DND-41 (cell line): ENCODE data around the gene TYRP1.
A peak's percentile ranks its signal among the peaks of the same experiment; 100 is the strongest.

Experiments
- ATAC-seq: fragments of 200-7000 bp; cut with Tn5 transposase; 3 replicates; pipeline ENCODE4 v1.9.1; 2021; ENCODE audit warnings: low read depth; ENCODE audit not compliant: insufficient read depth
- DNase-seq: peaks from one replicate; pipeline ENCODE4 v3.0.0-alpha.2; 2020
- H2AFZ ChIP-seq: 2 replicates; pipeline ENCODE4 v1.6.0; 2012; ENCODE audit warnings: low read depth, low read length
- H3K27ac ChIP-seq: 2 replicates; pipeline ENCODE4 v1.5.1; 2012; ENCODE audit warnings: low read length, inconsistent platforms
- H3K27me3 ChIP-seq: fragments of 200-600 bp; sonication (generic); 2 replicates; pipeline ENCODE4 v1.6.0; 2012; ENCODE audit warnings: low read length, mild to moderate bottlenecking, inconsistent platforms; ENCODE audit not compliant: insufficient read depth, poor library complexity
- H3K36me3 ChIP-seq: 2 replicates; pipeline ENCODE4 v1.5.1; 2012; ENCODE audit warnings: low read length, inconsistent platforms; ENCODE audit not compliant: insufficient read depth
- H3K4me1 ChIP-seq: 2 replicates; pipeline ENCODE4 v1.5.1; 2012; ENCODE audit warnings: mild to moderate bottlenecking, low read length; ENCODE audit not compliant: insufficient read depth
- H3K4me2 ChIP-seq: 2 replicates; pipeline ENCODE4 v1.6.0; 2012; ENCODE audit warnings: mild to moderate bottlenecking, moderate library complexity, low read length, inconsistent platforms; ENCODE audit not compliant: insufficient read depth
- H3K4me3 ChIP-seq, 2 experiments: fragments of 200-600 bp in 1 of 2; shearing (Covaris generic) in 1 of 2; 2 replicates each; pipeline ENCODE4 v1.5.1; 2012 to 2016; ENCODE audit warnings: inconsistent platforms in 2 of 2, low read length in 2 of 2, mild to moderate bottlenecking in 2 of 2, low read depth in 1 of 2, moderate library complexity in 1 of 2
- H3K79me2 ChIP-seq: 2 replicates; pipeline ENCODE4 v1.6.0; 2012; ENCODE audit warnings: low read length, inconsistent platforms; ENCODE audit not compliant: insufficient read depth
- H3K9ac ChIP-seq: 2 replicates; pipeline ENCODE4 v1.6.0; 2012; ENCODE audit warnings: low read depth, mild to moderate bottlenecking, inconsistent platforms, low read length, moderate library complexity
- H3K9me3 ChIP-seq: 2 replicates; pipeline ENCODE4 v1.5.1; 2012; ENCODE audit warnings: low read length, moderate library complexity, mild to moderate bottlenecking, inconsistent platforms; ENCODE audit not compliant: insufficient read depth, severe bottlenecking
- H4K20me1 ChIP-seq: 2 replicates; pipeline ENCODE4 v1.6.0; 2012; ENCODE audit warnings: low read length; ENCODE audit not compliant: insufficient read depth
- EZH2 ChIP-seq: IDR thresholded peaks from 3 replicates; pipeline ENCODE4 v1.6.1; 2012; ENCODE audit warnings: borderline replicate concordance, low read depth, mild to moderate bottlenecking, moderate library complexity, low read length, inconsistent platforms; ENCODE audit not compliant: severe bottlenecking
- TF ChIP-seq, protein P1 (sequence below): IDR thresholded peaks from 2 replicates; pipeline ENCODE4 v1.5.1; 2012; ENCODE audit warnings: borderline replicate concordance, low read length, moderate library complexity, mild to moderate bottlenecking; ENCODE audit not compliant: poor library complexity, severe bottlenecking; ENCODE audit errors: extremely low read depth

Gene TYRP1

DNA sequence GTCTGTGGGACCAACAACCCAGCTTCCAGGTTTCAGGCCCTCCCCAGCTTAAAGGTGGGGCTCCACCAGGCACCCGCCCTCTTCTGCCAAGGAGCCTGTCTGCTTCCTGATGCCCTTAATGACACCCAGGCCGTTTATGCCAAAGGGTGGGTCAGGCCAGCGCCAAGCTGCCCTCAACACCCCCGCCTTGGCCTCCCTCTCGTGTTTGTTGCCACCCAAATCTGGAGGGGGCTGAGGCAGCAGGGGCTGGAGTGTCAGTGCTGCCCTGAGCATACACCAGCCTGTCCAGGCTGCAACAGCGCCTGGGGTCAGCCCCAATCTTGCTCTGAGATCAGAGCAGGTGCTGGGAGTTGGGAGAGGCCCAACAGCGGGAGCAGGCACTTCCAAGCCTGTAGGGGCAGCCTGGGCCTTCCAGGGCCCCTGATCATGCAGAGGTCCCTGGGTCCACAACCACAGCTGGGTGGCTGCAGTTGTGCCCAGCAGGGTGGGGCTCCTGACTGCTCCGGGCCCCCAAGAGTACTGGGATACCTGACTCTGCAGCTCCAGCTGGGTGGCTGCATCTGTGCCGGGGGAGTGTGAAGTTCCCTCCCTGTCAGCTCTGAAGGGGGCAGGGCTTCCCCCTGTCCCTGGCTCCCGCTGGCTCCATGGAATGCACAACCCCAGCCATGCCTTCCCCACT is 34.5 kb upstream of the TYRP1 start:
- TF ChIP-seq, protein P1, sequence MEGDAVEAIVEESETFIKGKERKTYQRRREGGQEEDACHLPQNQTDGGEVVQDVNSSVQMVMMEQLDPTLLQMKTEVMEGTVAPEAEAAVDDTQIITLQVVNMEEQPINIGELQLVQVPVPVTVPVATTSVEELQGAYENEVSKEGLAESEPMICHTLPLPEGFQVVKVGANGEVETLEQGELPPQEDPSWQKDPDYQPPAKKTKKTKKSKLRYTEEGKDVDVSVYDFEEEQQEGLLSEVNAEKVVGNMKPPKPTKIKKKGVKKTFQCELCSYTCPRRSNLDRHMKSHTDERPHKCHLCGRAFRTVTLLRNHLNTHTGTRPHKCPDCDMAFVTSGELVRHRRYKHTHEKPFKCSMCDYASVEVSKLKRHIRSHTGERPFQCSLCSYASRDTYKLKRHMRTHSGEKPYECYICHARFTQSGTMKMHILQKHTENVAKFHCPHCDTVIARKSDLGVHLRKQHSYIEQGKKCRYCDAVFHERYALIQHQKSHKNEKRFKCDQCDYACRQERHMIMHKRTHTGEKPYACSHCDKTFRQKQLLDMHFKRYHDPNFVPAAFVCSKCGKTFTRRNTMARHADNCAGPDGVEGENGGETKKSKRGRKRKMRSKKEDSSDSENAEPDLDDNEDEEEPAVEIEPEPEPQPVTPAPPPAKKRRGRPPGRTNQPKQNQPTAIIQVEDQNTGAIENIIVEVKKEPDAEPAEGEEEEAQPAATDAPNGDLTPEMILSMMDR, result no peak
- TF ChIP-seq EZH2, result no peak

DNA sequence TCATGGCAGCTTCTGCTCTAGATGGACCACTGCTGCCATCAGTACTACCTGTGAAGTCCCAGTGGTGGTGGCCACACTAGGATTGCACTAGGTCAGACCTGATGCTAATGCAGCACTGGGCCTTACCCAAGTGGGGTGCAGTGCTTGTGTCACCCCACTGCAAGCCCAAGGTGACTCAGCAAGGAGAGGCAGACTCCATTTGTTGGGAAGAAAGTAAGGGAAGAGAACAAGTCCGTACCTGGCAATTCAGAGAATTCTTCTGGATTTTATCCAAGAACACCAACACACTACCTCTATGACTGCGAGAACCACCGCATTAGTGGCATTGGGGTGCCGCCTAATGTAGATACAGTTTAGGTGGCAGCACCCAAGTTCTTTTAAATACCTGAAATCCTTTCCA is 34.0 kb upstream of the TYRP1 start:
- TF ChIP-seq, protein P1, result no peak
- H3K9ac ChIP-seq, result no peak overlapping the region
- H2AFZ ChIP-seq, result no peak overlapping the region
- ATAC-seq (no peak), DNase-seq (no peak)
- no peaks in the 10 kb centered on the region for H3K4me1 ChIP-seq
- no peak overlapping the region for H3K27ac ChIP-seq
- no peaks in the 10 kb centered on the region for H3K9me3 ChIP-seq
- no peaks in the 10 kb centered on the region for H3K36me3 ChIP-seq
- H3K4me3 ChIP-seq, result no peak overlapping the region
- no peaks in the 10 kb centered on the region for H4K20me1 ChIP-seq
- H3K4me2 ChIP-seq, result no peak overlapping the region
- H3K27me3 ChIP-seq, result no peaks in the 10 kb centered on the region
- H3K79me2 ChIP-seq, result no peaks in the 10 kb centered on the region

More for the DNA sequence above, 34.5 kb upstream of the TYRP1 start:
- no peak overlapping the region for H3K9ac ChIP-seq
- no peak overlapping the region for H3K4me2 ChIP-seq
- H3K9me3 ChIP-seq, result no peaks in the 10 kb centered on the region
- H4K20me1 ChIP-seq, result no peaks in the 10 kb centered on the region
- DNase-seq (no peak), ATAC-seq (no peak)
- H3K27me3 ChIP-seq, result no peaks in the 10 kb centered on the region
- H3K79me2 ChIP-seq, result no peaks in the 10 kb centered on the region
- H2AFZ ChIP-seq, result no peak overlapping the region
- no peaks in the 10 kb centered on the region for H3K4me1 ChIP-seq
- no peak overlapping the region for H3K4me3 ChIP-seq
- H3K36me3 ChIP-seq, result no peaks in the 10 kb centered on the region
- H3K27ac ChIP-seq, result no peak overlapping the region

DNA sequence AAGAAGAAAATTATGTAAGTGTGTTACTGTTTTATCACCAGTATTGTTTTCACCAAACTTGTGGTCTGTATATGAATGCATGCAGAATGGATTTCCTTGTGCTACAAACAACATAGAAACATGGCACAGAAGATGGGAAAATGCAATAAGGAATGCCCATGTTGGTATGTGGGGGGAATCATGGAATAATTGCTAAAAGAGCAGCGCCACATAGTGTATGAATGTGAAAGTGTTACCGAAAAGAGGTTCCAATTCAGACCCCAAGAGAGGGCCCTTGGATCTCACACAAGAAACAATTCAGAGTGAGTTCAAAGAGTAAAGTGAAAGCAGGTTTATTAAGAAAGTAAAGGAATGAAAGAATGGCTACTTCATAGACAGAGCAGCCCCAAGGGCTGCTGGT is 26.4 kb upstream of the TYRP1 start:
- Histone ChIP-seq H3K27ac (no peak overlapping the region), H4K20me1 (no peaks in the 10 kb centered on the region), H3K4me2 (no peak overlapping the region), H3K36me3 (no peaks in the 10 kb centered on the region), H3K4me1 (no peaks in the 10 kb centered on the region), H3K4me3 (no peak overlapping the region), H3K79me2 (no peaks in the 10 kb centered on the region), H3K27me3 (no peaks in the 10 kb centered on the region), H3K9me3 (no peaks in the 10 kb centered on the region), H3K9ac (no peak overlapping the region), H2AFZ (no peak overlapping the region)
- TF ChIP-seq, protein P1, result peak; percentile 5
- TF ChIP-seq EZH2, result no peak
- no peak for ATAC-seq
- DNase-seq, result no peak
